Prostate gland (tissue), 2 donors: ENCODE results near the gene B4GALT5.

Source experiments
- POLR2A ChIP-seq: fragments of 450-650 bp; IDR thresholded peaks from one replicate; pipeline ENCODE4 v1.6.1; 2016; ENCODE audit warnings: antibody characterized with exemption, mild to moderate bottlenecking
- POLR2AphosphoS5 ChIP-seq: sonication (generic); formaldehyde crosslinking; IDR thresholded peaks from one replicate; pipeline ENCODE4 v1.6.1; 2017; ENCODE audit warnings: antibody characterized with exemption
- TF ChIP-seq, protein P1 (sequence below), 4 experiments: fragments of 200-600 bp in 2 of 4; fragments of 450-650 bp in 2 of 4; sonication (generic) in 2 of 4; IDR thresholded peaks; 1 replicate in 3 of 4; 2 replicates in 1 of 4; pipeline ENCODE4 v1.5.1; 2016 to 2019; ENCODE audit warnings: antibody characterized with exemption in 4 of 4, mild to moderate bottlenecking in 2 of 4, moderate library complexity in 2 of 4

DNA sequence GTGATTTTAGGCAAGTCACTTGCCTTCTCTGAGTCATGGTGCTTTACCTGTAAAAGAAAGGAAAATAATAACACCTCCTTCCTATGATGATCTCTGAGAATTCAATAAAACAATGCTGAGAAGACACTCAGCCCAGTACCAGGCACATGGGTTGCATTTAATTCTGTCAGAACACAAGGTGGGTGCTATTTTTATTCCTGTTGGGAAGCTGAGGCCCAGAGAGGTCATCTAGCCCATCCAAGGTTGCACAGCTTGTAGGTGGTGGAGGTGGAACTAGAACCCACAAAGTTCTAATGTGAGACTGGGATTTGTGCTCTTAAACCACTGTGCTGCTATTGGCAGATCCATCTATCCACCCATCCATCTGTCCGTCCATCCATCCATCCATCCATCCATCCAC lies 106.1 kb downstream of the B4GALT5 start:
- TF ChIP-seq, protein P1, sequence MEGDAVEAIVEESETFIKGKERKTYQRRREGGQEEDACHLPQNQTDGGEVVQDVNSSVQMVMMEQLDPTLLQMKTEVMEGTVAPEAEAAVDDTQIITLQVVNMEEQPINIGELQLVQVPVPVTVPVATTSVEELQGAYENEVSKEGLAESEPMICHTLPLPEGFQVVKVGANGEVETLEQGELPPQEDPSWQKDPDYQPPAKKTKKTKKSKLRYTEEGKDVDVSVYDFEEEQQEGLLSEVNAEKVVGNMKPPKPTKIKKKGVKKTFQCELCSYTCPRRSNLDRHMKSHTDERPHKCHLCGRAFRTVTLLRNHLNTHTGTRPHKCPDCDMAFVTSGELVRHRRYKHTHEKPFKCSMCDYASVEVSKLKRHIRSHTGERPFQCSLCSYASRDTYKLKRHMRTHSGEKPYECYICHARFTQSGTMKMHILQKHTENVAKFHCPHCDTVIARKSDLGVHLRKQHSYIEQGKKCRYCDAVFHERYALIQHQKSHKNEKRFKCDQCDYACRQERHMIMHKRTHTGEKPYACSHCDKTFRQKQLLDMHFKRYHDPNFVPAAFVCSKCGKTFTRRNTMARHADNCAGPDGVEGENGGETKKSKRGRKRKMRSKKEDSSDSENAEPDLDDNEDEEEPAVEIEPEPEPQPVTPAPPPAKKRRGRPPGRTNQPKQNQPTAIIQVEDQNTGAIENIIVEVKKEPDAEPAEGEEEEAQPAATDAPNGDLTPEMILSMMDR (IDR thresholded peaks at IDR 0.05): no peak
- TF ChIP-seq POLR2A (no peak), POLR2AphosphoS5 (no peak)
